ENCODE data around the gene TNFSF18. TPM values are rescaled to one million over a fixed set of nuclear protein-coding genes. Genes with fewer than 3 reads are reported as not detected.

Gene TNFSF18
- total and polyA plus RNA-seq, 2 of the 4 experiments (the other 2 are of a cell fraction): 0.12 to 0.18 TPM

DNA sequence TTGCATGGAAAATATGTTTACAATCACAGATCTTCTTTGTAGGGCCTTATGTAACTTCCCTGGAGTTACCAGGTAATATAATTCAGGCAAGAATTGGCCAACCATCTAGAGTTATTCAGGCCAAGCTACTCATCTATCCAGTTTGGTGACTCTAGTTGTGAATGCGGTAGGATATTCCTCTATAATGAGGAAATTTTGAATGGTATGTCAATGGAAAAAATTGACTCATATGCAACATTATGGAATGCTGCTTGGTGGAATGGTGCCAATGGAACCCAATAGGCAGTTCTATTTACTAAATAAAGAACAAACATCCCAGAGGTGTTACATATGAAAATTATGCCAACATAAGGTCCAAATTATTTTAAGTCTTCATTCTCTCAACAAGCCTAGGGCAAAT is 5.6 kb upstream of the TNFSF18 start:
- Histone ChIP-seq H2BK20ac (ENCODE audit: low read depth, low read length) (no peak overlapping the region), H3K9me1 (ENCODE audit: insufficient read depth, low read length) (no peaks in the 10 kb centered on the region), H3K27ac (ENCODE audit: insufficient read depth, low read length) (no peak overlapping the region), H3K4me1 (ENCODE audit: control insufficient read depth, insufficient read depth, low read length) (no peaks in the 10 kb centered on the region; the same call in 1 of the 2 replicates), H2AK9ac (replicated peaks; ENCODE audit: low read depth, low read length, poor library complexity) (no peak overlapping the region), H4K91ac (ENCODE audit: insufficient read depth, low read depth, low read length) (no peak overlapping the region), H3K27me3 (ENCODE audit: control insufficient read depth, insufficient read depth, low read length) (no peaks in the 10 kb centered on the region), H2BK5ac (ENCODE audit: low read depth, low read length, poor library complexity, severe bottlenecking) (no peak overlapping the region), H3K4me3 (ENCODE audit: insufficient read depth, low read depth, low read length) (no peak overlapping the region), H4K8ac (ENCODE audit: low read depth in 2 of 2, low read length in 2 of 2) (no peak overlapping the region), H2BK120ac (ENCODE audit: low read depth, low read length) (no peak overlapping the region), H3K18ac (ENCODE audit: low read depth, low read length) (no peak overlapping the region), H2BK15ac (ENCODE audit: low read depth, low read length) (no peak overlapping the region), H3K4ac (ENCODE audit: low read depth, low read length) (no peak overlapping the region), H3K79me1 (ENCODE audit: low read depth in 1 of 2, low read length in 2 of 2) (no peaks in the 10 kb centered on the region), H3K9ac (ENCODE audit: low read depth, low read length) (no peak overlapping the region), H2AFZ (replicated peaks; ENCODE audit: low read length, poor library complexity) (no peak overlapping the region), H3K14ac (replicated peaks; ENCODE audit: low read depth, low read length) (no peak overlapping the region), H3K36me3 (ENCODE audit: control insufficient read depth, insufficient read depth, low read length) (no peaks in the 10 kb centered on the region), H3K23ac (ENCODE audit: low read depth, low read length) (no peak overlapping the region), H2AK5ac (ENCODE audit: low read depth, low read length) (no peak overlapping the region), H4K20me1 (ENCODE audit: insufficient read depth, low read length) (no peaks in the 10 kb centered on the region), H3K56ac (ENCODE audit: extremely low read depth, insufficient read depth, low read length) (no peak overlapping the region), H3K9me3 (ENCODE audit: control insufficient read depth, insufficient read depth, low read length) (no peaks in the 10 kb centered on the region), H4K5ac (ENCODE audit: low read depth, low read length) (no peak overlapping the region), H3K4me2 (ENCODE audit: low read depth, low read length) (no peak overlapping the region)
- no peak for TF ChIP-seq MAFK (IDR thresholded peaks at IDR 0.05; ENCODE audit: low read depth, low read length)
- TF ChIP-seq RCOR1 (IDR thresholded peaks at IDR 0.05; ENCODE audit: insufficient replicate concordance, low read length): no peak
- TF ChIP-seq, protein P1, sequence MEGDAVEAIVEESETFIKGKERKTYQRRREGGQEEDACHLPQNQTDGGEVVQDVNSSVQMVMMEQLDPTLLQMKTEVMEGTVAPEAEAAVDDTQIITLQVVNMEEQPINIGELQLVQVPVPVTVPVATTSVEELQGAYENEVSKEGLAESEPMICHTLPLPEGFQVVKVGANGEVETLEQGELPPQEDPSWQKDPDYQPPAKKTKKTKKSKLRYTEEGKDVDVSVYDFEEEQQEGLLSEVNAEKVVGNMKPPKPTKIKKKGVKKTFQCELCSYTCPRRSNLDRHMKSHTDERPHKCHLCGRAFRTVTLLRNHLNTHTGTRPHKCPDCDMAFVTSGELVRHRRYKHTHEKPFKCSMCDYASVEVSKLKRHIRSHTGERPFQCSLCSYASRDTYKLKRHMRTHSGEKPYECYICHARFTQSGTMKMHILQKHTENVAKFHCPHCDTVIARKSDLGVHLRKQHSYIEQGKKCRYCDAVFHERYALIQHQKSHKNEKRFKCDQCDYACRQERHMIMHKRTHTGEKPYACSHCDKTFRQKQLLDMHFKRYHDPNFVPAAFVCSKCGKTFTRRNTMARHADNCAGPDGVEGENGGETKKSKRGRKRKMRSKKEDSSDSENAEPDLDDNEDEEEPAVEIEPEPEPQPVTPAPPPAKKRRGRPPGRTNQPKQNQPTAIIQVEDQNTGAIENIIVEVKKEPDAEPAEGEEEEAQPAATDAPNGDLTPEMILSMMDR (conservative IDR thresholded peaks at IDR 0.05; ENCODE audit: low read depth, low read length): no peak
- DNase-seq: no peak
- WGBS, 2 experiments (ENCODE audit: extremely low coverage in 2 of 2, insufficient read length in 1 of 2): no CpG with 5 or more reads among the region's 1 CpG
- intact Hi-C loops (cut with micrococcal nuclease) (no loop called here), dilution Hi-C loops (cut with HindIII; ENCODE audit: low sequenced_read_pairs, unreplicated experiment) (no loop called here), in situ Hi-C loops (cut with MboI; ENCODE audit: low sequenced_read_pairs) (no loop called here)
- no peak for ATAC-seq (ENCODE audit: low read depth)
- CTCF ChIA-PET: no interaction called here
- BruUV-seq (replicated peaks): no TSS peak
- POLR2A ChIA-PET (ENCODE audit: unreplicated experiment): no interaction called here
